Spleen (tissue), 7 donors: Measurements from ENCODE around the gene HIVEP3.

Source experiments
- POLR2A ChIP-seq, 3 donors: fragments of 450-650 bp; IDR thresholded peaks; one replicate each; pipeline ENCODE4 v1.5.1; 2017; ENCODE audit warnings: antibody characterized with exemption in 3 of 3, mild to moderate bottlenecking in 1 of 3
- POLR2AphosphoS5 ChIP-seq, 3 donors: sonication (generic); formaldehyde crosslinking; IDR thresholded peaks; one replicate each; pipeline ENCODE4 v1.5.1; 2017; ENCODE audit warnings: antibody characterized with exemption in 3 of 3
- TF ChIP-seq, protein P1 (sequence below), 11 experiments: fragments of 200-600 bp in 7 of 11; fragments of 450-650 bp in 4 of 11; sonication (generic) in 4 of 11; IDR thresholded peaks in 8 of 11; conservative IDR thresholded peaks in 3 of 11; 1 replicate in 7 of 11; 2 replicates in 4 of 11; pipeline versions ENCODE4 v1.4.0 to v1.8.0; 2016 to 2021; ENCODE audit warnings: antibody characterized with exemption in 11 of 11, inconsistent platforms in 4 of 11, mild to moderate bottlenecking in 1 of 11
- donor health status: DM: no; HTN: no; CAD: no; lungs with moderate emphysema.
- donor health status: DM: no; HTN: no; CAD: no.
- donor health status: DM: no; HTN: no; CAD: no.

DNA sequence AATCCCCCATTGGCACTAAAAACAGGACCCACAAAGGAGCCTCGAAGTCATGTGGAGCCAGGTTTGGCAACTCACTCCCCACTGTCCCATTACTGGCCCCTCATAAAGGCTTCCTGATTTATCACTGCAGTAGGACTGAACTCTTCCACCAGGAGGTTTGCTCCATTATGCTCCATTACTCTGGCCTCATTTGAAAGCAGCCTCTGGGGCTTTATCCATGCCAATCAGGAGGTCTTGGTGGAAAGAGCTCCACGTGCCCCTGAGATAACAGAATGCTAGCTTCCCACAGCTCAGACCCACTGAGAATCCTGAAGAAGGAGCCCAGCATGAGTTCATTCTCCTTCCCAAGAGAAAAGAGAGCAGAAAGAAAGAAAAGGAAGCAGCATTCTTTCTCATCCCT, 76.4 kb downstream of the HIVEP3 start:
- TF ChIP-seq, protein P1, sequence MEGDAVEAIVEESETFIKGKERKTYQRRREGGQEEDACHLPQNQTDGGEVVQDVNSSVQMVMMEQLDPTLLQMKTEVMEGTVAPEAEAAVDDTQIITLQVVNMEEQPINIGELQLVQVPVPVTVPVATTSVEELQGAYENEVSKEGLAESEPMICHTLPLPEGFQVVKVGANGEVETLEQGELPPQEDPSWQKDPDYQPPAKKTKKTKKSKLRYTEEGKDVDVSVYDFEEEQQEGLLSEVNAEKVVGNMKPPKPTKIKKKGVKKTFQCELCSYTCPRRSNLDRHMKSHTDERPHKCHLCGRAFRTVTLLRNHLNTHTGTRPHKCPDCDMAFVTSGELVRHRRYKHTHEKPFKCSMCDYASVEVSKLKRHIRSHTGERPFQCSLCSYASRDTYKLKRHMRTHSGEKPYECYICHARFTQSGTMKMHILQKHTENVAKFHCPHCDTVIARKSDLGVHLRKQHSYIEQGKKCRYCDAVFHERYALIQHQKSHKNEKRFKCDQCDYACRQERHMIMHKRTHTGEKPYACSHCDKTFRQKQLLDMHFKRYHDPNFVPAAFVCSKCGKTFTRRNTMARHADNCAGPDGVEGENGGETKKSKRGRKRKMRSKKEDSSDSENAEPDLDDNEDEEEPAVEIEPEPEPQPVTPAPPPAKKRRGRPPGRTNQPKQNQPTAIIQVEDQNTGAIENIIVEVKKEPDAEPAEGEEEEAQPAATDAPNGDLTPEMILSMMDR (IDR thresholded peaks at IDR 0.05 in 8 of 11, conservative IDR thresholded peaks at IDR 0.05 in 3 of 11), result no peak
- TF ChIP-seq POLR2A (IDR thresholded peaks at IDR 0.05) (no peak), POLR2AphosphoS5 (IDR thresholded peaks at IDR 0.05) (no peak)
